Coronary artery (tissue), 2 donors: ENCODE data around the gene KRTAP10-8.
"Not testable (repeated sequence)": the region's sequence is repeated elsewhere in the genome, so short reads cannot be mapped to it uniquely, and the experiment has no call there.

ENCODE experiments used
- DNase-seq: peaks from one replicate; pipeline ENCODE4 v3.0.0-alpha.2; 2017; ENCODE audit warnings: low spot score
- H3K27ac ChIP-seq, 2 donors: fragments of 200-600 bp; sonication (generic); one replicate each; pipeline ENCODE4 v1.5.1; 2016 to 2019
- H3K4me3 ChIP-seq: fragments of 200-600 bp; sonication (generic); 2 replicates; pipeline ENCODE4 v1.5.1; 2016; ENCODE audit warnings: mild to moderate bottlenecking, moderate library complexity
- CTCF ChIP-seq: fragments of 200-600 bp; sonication (generic); IDR thresholded peaks from one replicate; pipeline ENCODE4 v1.5.1; 2019; ENCODE audit warnings: antibody characterized with exemption

Gene KRTAP10-8

GRCh38 chr21:44596068-44596725 is 15.7 kb upstream of the KRTAP10-8 start:
- no peak for TF ChIP-seq CTCF
- H3K4me3 ChIP-seq, result no peak overlapping the region
- DNase-seq, result no peak
- H3K27ac ChIP-seq, result no peak overlapping the region

GRCh38 chr21:44598061-44598460 is 13.8 kb upstream of the KRTAP10-8 start:
- no peak overlapping the region for H3K27ac ChIP-seq
- DNase-seq, result no peak
- no peak for TF ChIP-seq CTCF
- H3K4me3 ChIP-seq, result no peak overlapping the region

GRCh38 chr21:44599264-44600029 is 12.4 kb upstream of the KRTAP10-8 start:
- Histone ChIP-seq H3K27ac (no peak overlapping the region), H3K4me3 (no peak overlapping the region)
- DNase-seq, result no peak
- no peak for TF ChIP-seq CTCF

- not testable (repeated sequence) for H3K27ac ChIP-seq, H3K4me3 ChIP-seq, DNase-seq
Observed at GRCh38 chr21:44600118-44600978, 11.5 kb upstream of the KRTAP10-8 start, which contains the start of gene KRTAP10-7. Gene KRTAP10-7 (plus strand): TSS chr21:44600597. CDS start chr21:44600622, 25 bp downstream.

- not testable (repeated sequence) for DNase-seq, H3K4me3 ChIP-seq, H3K27ac ChIP-seq
Observed at GRCh38 chr21:44601091-44601490, 10.8 kb upstream of the KRTAP10-8 start.

GRCh38 chr21:44601596-44602462 is 10.1 kb upstream of the KRTAP10-8 start:
- Histone ChIP-seq H3K27ac (no peak overlapping the region), H3K4me3 (no peak overlapping the region)
- TF ChIP-seq CTCF, result no peak
- DNase-seq, result no peak

GRCh38 chr21:44602463-44602850 is 9.4 kb upstream of the KRTAP10-8 start:
- no peak overlapping the region for H3K4me3 ChIP-seq
- no peak for TF ChIP-seq CTCF
- no peak for DNase-seq
- no peak overlapping the region for H3K27ac ChIP-seq
